Lower leg skin (tissue), 3 donors: ENCODE data around the gene BCL2L12.
"Not testable (repeated sequence)": the region's sequence is repeated elsewhere in the genome, so short reads cannot be mapped to it uniquely, and the experiment has no call there.

ENCODE experiments used
- POLR2A ChIP-seq, 2 donors: fragments of 450-650 bp; IDR thresholded peaks; one replicate each; pipeline ENCODE4 v1.6.1; 2016 to 2017; ENCODE audit warnings: antibody characterized with exemption in 2 of 2, mild to moderate bottlenecking in 1 of 2, moderate library complexity in 1 of 2
- TF ChIP-seq, protein P1 (sequence below), 3 donors: fragments of 450-650 bp; IDR thresholded peaks; one replicate each; pipeline ENCODE4 v1.5.1; 2016; ENCODE audit warnings: antibody characterized with exemption in 3 of 3, mild to moderate bottlenecking in 3 of 3, moderate library complexity in 2 of 3

GRCh38 chr19:49617860-49618259 lies 47.9 kb upstream of the BCL2L12 start:
- TF ChIP-seq POLR2A (IDR thresholded peaks at IDR 0.05) = not testable (repeated sequence)
- TF ChIP-seq, protein P1, sequence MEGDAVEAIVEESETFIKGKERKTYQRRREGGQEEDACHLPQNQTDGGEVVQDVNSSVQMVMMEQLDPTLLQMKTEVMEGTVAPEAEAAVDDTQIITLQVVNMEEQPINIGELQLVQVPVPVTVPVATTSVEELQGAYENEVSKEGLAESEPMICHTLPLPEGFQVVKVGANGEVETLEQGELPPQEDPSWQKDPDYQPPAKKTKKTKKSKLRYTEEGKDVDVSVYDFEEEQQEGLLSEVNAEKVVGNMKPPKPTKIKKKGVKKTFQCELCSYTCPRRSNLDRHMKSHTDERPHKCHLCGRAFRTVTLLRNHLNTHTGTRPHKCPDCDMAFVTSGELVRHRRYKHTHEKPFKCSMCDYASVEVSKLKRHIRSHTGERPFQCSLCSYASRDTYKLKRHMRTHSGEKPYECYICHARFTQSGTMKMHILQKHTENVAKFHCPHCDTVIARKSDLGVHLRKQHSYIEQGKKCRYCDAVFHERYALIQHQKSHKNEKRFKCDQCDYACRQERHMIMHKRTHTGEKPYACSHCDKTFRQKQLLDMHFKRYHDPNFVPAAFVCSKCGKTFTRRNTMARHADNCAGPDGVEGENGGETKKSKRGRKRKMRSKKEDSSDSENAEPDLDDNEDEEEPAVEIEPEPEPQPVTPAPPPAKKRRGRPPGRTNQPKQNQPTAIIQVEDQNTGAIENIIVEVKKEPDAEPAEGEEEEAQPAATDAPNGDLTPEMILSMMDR (IDR thresholded peaks at IDR 0.05) = not testable (repeated sequence)
